H1 (cell line): ENCODE results near the gene SLC43A2. TPM values are rescaled to one million over a fixed set of nuclear protein-coding genes. Genes with fewer than 3 reads are reported as not detected.

Experiments used
- CTCF ChIA-PET: fragments of 300-600 bp; sonication (Branson Sonifier 250); formaldehyde crosslinking; loops from one replicate; lab custom pipeline; 2021; ENCODE audit not compliant: partially characterized antibody; lab: Charles Lee
- POLR2A ChIA-PET: fragments of 300-600 bp; sonication (Branson Sonifier 250); formaldehyde crosslinking; loops from one replicate; lab custom pipeline; 2021; ENCODE audit warnings: inconsistent platforms; ENCODE audit not compliant: partially characterized antibody; lab: Charles Lee
- DNase-seq, 2 experiments: peaks; one replicate each; pipeline versions ENCODE4 v3.0.0 to v3.0.0-alpha.2; 2010 to 2022; ENCODE audit warnings: low spot score in 2 of 2, low read depth in 1 of 2, mixed read lengths in 1 of 2
- FAIRE-seq: peaks from 2 replicates; lab custom pipeline; 2011; peaks lifted over from hg19 to GRCh38; lab: Jason Lieb, UNC
- H2AFZ ChIP-seq: 2 replicates; pipeline ENCODE4 v1.8.1; 2012; ENCODE audit warnings: low read length, inconsistent platforms
- H2AK5ac ChIP-seq: 2 replicates; pipeline ENCODE4 v1.6.1; 2013; ENCODE audit warnings: low read depth, low read length
- H2BK120ac ChIP-seq: replicated peaks from 2 replicates; pipeline ENCODE3; 2013; ENCODE audit warnings: low read depth, low read length, inconsistent platforms
- H2BK12ac ChIP-seq: 2 replicates; pipeline ENCODE4 v1.6.1; 2013; ENCODE audit warnings: low read depth, low read length
- H2BK15ac ChIP-seq: 2 replicates; pipeline ENCODE4 v1.6.1; 2013; ENCODE audit warnings: low read length
- H2BK20ac ChIP-seq: 2 replicates; pipeline ENCODE4 v1.6.1; 2013; ENCODE audit warnings: low read length
- H2BK5ac ChIP-seq: 2 replicates; pipeline ENCODE4 v1.6.1; 2013; ENCODE audit warnings: low read depth, low read length
- H3K14ac ChIP-seq: 2 replicates; pipeline ENCODE4 v1.6.1; 2013; ENCODE audit warnings: inconsistent platforms; ENCODE audit not compliant: insufficient read length
- H3K18ac ChIP-seq: 2 replicates; pipeline ENCODE4 v1.6.1; 2013; ENCODE audit warnings: low read length; ENCODE audit errors: extremely low read depth
- H3K23ac ChIP-seq: 2 replicates; pipeline ENCODE4 v1.6.1; 2013; ENCODE audit warnings: inconsistent platforms; ENCODE audit not compliant: insufficient read length
- H3K23me2 ChIP-seq: 2 replicates; pipeline ENCODE4 v1.6.1; 2013; ENCODE audit warnings: low read depth, low read length
- H3K27ac ChIP-seq: 2 replicates; pipeline ENCODE4 v1.6.1; 2011; ENCODE audit warnings: low read depth, low read length, inconsistent platforms
- H3K27me3 ChIP-seq, 4 experiments: replicated peaks in 1 of 4; 1 replicate in 1 of 4; 2 replicates in 3 of 4; pipeline versions ENCODE4 v1.6.1 to v1.8.1; 2011 to 2013; ENCODE audit warnings: low read length in 3 of 4, mild to moderate bottlenecking in 3 of 4, inconsistent platforms in 2 of 4, mixed read lengths in 2 of 4, moderate library complexity in 1 of 4; ENCODE audit not compliant: control insufficient read depth in 3 of 4, insufficient read depth in 3 of 4; ENCODE audit errors: extremely low read depth in 1 of 4
- H3K36me3 ChIP-seq, 4 experiments: 2 replicates each; pipeline versions ENCODE4 v1.6.1 to v1.8.1; 2011 to 2013; ENCODE audit warnings: mild to moderate bottlenecking in 4 of 4, low read length in 3 of 4, moderate library complexity in 2 of 4, control low read depth in 1 of 4, inconsistent platforms in 1 of 4; ENCODE audit not compliant: insufficient read depth in 4 of 4, control insufficient read depth in 2 of 4
- H3K4ac ChIP-seq: replicated peaks from 2 replicates; pipeline ENCODE3; 2013; ENCODE audit warnings: low read length, low read depth, mixed read lengths, inconsistent platforms; ENCODE audit not compliant: insufficient read length
- H3K4me1 ChIP-seq, 4 experiments: replicated peaks in 1 of 4; 1 replicate in 1 of 4; 2 replicates in 3 of 4; pipeline versions ENCODE4 v1.6.1 to v1.8.1; 2011 to 2013; ENCODE audit warnings: low read length in 3 of 4, inconsistent platforms in 2 of 4, mixed read lengths in 1 of 4; ENCODE audit not compliant: insufficient read depth in 4 of 4, control insufficient read depth in 3 of 4
- H3K4me2 ChIP-seq, 2 experiments: 2 replicates each; pipeline versions ENCODE4 v1.6.1 to v1.8.1; 2011 to 2013; ENCODE audit warnings: low read depth in 2 of 2, low read length in 2 of 2, control low read depth in 1 of 2, inconsistent platforms in 1 of 2, mild to moderate bottlenecking in 1 of 2; ENCODE audit not compliant: insufficient read depth in 1 of 2
- H3K4me3 ChIP-seq, 4 experiments: fragments of 200-600, 300-600 bp in 1 of 4; sonication (generic), shearing (Covaris generic), sonication (Bioruptor Twin) in 1 of 4; 2 replicates each; pipeline versions ENCODE4 v1.5.1 to v1.8.1; 2011 to 2016; ENCODE audit warnings: low read length in 4 of 4, low read depth in 3 of 4, control low read depth in 2 of 4, inconsistent platforms in 2 of 4, mild to moderate bottlenecking in 2 of 4, mixed read lengths in 1 of 4, moderate library complexity in 1 of 4; ENCODE audit not compliant: insufficient read depth in 2 of 4; ENCODE audit errors: extremely low read depth in 1 of 4
- H3K56ac ChIP-seq: replicated peaks from 2 replicates; pipeline ENCODE3; 2013; ENCODE audit warnings: low read depth, mild to moderate bottlenecking, mixed read lengths, low read length, inconsistent platforms; ENCODE audit not compliant: insufficient read length
- H3K79me1 ChIP-seq: 2 replicates; pipeline ENCODE4 v1.6.1; 2013; ENCODE audit warnings: low read depth, low read length, control low read depth
- H3K79me2 ChIP-seq, 2 experiments: 2 replicates each; pipeline versions ENCODE4 v1.6.1 to v1.8.1; 2012 to 2013; ENCODE audit warnings: low read length in 2 of 2, mild to moderate bottlenecking in 2 of 2, inconsistent platforms in 1 of 2; ENCODE audit not compliant: insufficient read depth in 2 of 2, control insufficient read depth in 1 of 2
- H3K9ac ChIP-seq, 4 experiments: replicated peaks in 1 of 4; 1 replicate in 1 of 4; 2 replicates in 3 of 4; pipeline versions ENCODE4 v1.6.1 to v1.8.1; 2011 to 2013; ENCODE audit warnings: low read depth in 3 of 4, low read length in 3 of 4, control low read depth in 2 of 4, mild to moderate bottlenecking in 2 of 4, moderate library complexity in 2 of 4, inconsistent platforms in 1 of 4; ENCODE audit errors: extremely low read depth in 1 of 4
- H3K9me3 ChIP-seq, 2 experiments: 2 replicates each; pipeline versions ENCODE4 v1.6.1 to v1.8.1; 2012 to 2013; ENCODE audit warnings: mild to moderate bottlenecking in 2 of 2, moderate library complexity in 2 of 2, control low read depth in 1 of 2, inconsistent platforms in 1 of 2, low read depth in 1 of 2, low read length in 1 of 2, mixed read lengths in 1 of 2; ENCODE audit not compliant: insufficient read depth in 2 of 2
- H4K20me1 ChIP-seq, 2 experiments: replicated peaks in 1 of 2; 2 replicates each; pipeline versions ENCODE3 to v1.8.1; 2011 to 2013; ENCODE audit warnings: inconsistent platforms in 2 of 2, low read length in 2 of 2, mild to moderate bottlenecking in 1 of 2; ENCODE audit not compliant: insufficient read depth in 2 of 2, control insufficient read depth in 1 of 2
- H4K5ac ChIP-seq: 2 replicates; pipeline ENCODE4 v1.6.1; 2013; ENCODE audit warnings: low read length, low read depth, mixed read lengths, inconsistent platforms; ENCODE audit not compliant: insufficient read length
- H4K8ac ChIP-seq: 2 replicates; pipeline ENCODE4 v1.8.0; 2013; ENCODE audit warnings: mild to moderate bottlenecking, moderate library complexity, low read length, inconsistent platforms; ENCODE audit not compliant: insufficient read depth; ENCODE audit errors: extremely low read depth
- H4K91ac ChIP-seq: replicated peaks from 2 replicates; pipeline ENCODE3; 2013; ENCODE audit warnings: low read length, mixed read lengths, inconsistent platforms; ENCODE audit not compliant: insufficient read length
- CTCF ChIP-seq, 3 experiments: IDR thresholded peaks; 1 replicate in 2 of 3; 2 replicates in 1 of 3; pipeline versions ENCODE4 v1.5.1 to v1.6.1; 2011; ENCODE audit warnings: low read length in 3 of 3, mild to moderate bottlenecking in 3 of 3, inconsistent platforms in 2 of 3, low read depth in 1 of 3, moderate library complexity in 1 of 3; ENCODE audit not compliant: insufficient read depth in 1 of 3; ENCODE audit errors: control extremely low read depth in 1 of 3
- HDAC6 ChIP-seq: IDR thresholded peaks from one replicate; pipeline ENCODE4 v1.7.1; 2012; ENCODE audit warnings: low read depth, mild to moderate bottlenecking, inconsistent platforms, low read length, moderate library complexity
- SP1 ChIP-seq: IDR thresholded peaks from 2 replicates; pipeline ENCODE4 v1.6.1; 2011; ENCODE audit warnings: low read depth, low read length
- ZNF274 ChIP-seq: IDR thresholded peaks from 2 replicates; pipeline ENCODE4 v1.7.0; 2012; ENCODE audit warnings: low read length, borderline replicate concordance; ENCODE audit errors: extremely low read depth
- WGBS, 2 experiments: shearing (Covaris generic) in 1 of 2; methylation state at CpG; one replicate each; pipeline versions ENCODE4 v1.1.6 to v1.1.7; 2013 to 2015; ENCODE audit warnings: low lambda C conversion rate in 2 of 2, mixed read lengths in 2 of 2, inconsistent platforms in 1 of 2, low coverage in 1 of 2, missing lambda C conversion rate in 1 of 2; ENCODE audit not compliant: insufficient replicate concordance in 2 of 2, insufficient coverage in 1 of 2, insufficient read length in 1 of 2; ENCODE audit errors: extremely low coverage in 1 of 2, missing lambda C conversion rate in 1 of 2; 5-methylcytosine and 5-hydroxymethylcytosine counted together
- polyA plus RNA-seq, 7 experiments: library from polyadenylated mRNA; depleted of rRNA in 3 of 7; stranded (reverse) in 5 of 7; unstranded in 2 of 7; fragments of >200 nt in 5 of 7; fragments of 200-250 nt in 2 of 7; gene quantifications; 1 replicate in 5 of 7; 2 replicates in 1 of 7; 4 replicates in 1 of 7; pipeline versions ENCODE4 v1.2.1 to v1.2.3, GENCODE V29; 2011 to 2013; ENCODE audit warnings: missing spikeins in 2 of 7, mixed read lengths in 2 of 7
- total RNA-seq: library from RNA; stranded (reverse); fragmentation: NEBNext Ultra II Directional; extraction: Animal tissue kit (Norgen Biotek cat#: 25700); gene quantifications from 2 replicates; pipeline ENCODE4 v1.2.1, GENCODE V29; 2021

Gene SLC43A2
- total and polyA plus RNA-seq, 2 of the 8 experiments (the other 6 are each of a cell fraction or from before 2014, with no cell fraction given) = 6.6 to 10.5 TPM

- FAIRE-seq = no peak
- peak overlapping the region; percentile 43; the same call in 1 of the 2 replicates for H2BK12ac ChIP-seq
- CTCF ChIA-PET = interaction anchor here (1.2 to 1.6 kb wide), 3 partner anchors 8 to 70 kb away, joined by 3 to 4 read pairs (median 4); no protein-coding TSS in a partner anchor
These were observed 15.4 kb upstream of the SLC43A2 start for GRCh38 chr17:1643999-1644492.

More at GRCh38 chr17:1643999-1644492, 15.4 kb upstream of the SLC43A2 start:
- H4K8ac ChIP-seq = 0 out of 2 replicates have a peak overlapping the region, but pooled peaks have one; percentile 40
- no peak overlapping the region for H3K14ac ChIP-seq
- H2BK5ac ChIP-seq = peak overlapping the region; percentile 61; the same call in 1 of the 2 replicates
- no peak for TF ChIP-seq CTCF (IDR thresholded peaks at IDR 0.05; ENCODE audit: control extremely low read depth in 1 of 3, insufficient read depth in 1 of 3, low read depth in 1 of 3, low read length in 3 of 3)
- TF ChIP-seq SP1 = no peak
- TF ChIP-seq HDAC6 = no peak
- no peak for TF ChIP-seq ZNF274
- H3K4me1 ChIP-seq = peaks cover 0 to 46% (median 27%) of the 10 kb centered on the region in 4 experiments; a peak in 6 of 7 replicates
- H3K9ac ChIP-seq = no peak overlapping the region
- H4K5ac ChIP-seq = no peak overlapping the region
- no peaks in the 10 kb centered on the region for H3K36me3 ChIP-seq
- H3K4me2 ChIP-seq = peak overlapping the region; percentile 31 to 73; a peak in 3 of 4 replicates
- no peaks in the 10 kb centered on the region for H3K79me1 ChIP-seq
- H4K91ac ChIP-seq = peak overlapping the region; percentile 17
- no peaks in the 10 kb centered on the region for H4K20me1 ChIP-seq
- no peak overlapping the region; the same call in 1 of the 2 replicates for H2BK20ac ChIP-seq
- H2BK15ac ChIP-seq = peak overlapping the region; percentile 19; the same call in 1 of the 2 replicates
- no peak overlapping the region for H3K23ac ChIP-seq
- POLR2A ChIA-PET = interaction anchor here (0.6 to 1.1 kb wide), 3 partner anchors 14 to 82 kb away, joined by 3 to 4 read pairs (median 3); partner anchors contain the start of gene PITPNA
- peaks cover 8% of the 10 kb centered on the region; the same call in 1 of the 2 replicates for H3K23me2 ChIP-seq
- no peaks in the 10 kb centered on the region for H3K79me2 ChIP-seq
- no peak overlapping the region for H2AFZ ChIP-seq
- peak overlapping the region; percentile 44; the same call in 1 of the 2 replicates for H3K18ac ChIP-seq
- H3K56ac ChIP-seq = no peak overlapping the region
- H3K27ac ChIP-seq = no peak overlapping the region
- H3K4me3 ChIP-seq = peak overlapping the region; percentile 15 to 63 (median 44); a peak in 6 of 8 replicates
- 77% methylated on average over 9 of the region's 13 CpGs; no CpG with 5 or more reads in 1 of the 2 experiments for WGBS, 2 experiments
- H3K27me3 ChIP-seq = peaks cover 0 to 19% (median 8%) of the 10 kb centered on the region in 4 experiments; a peak in 5 of 7 replicates
- no peak overlapping the region for H2AK5ac ChIP-seq
- no peak overlapping the region for H3K4ac ChIP-seq
- no peak overlapping the region for H2BK120ac ChIP-seq
- DNase-seq = no peak
- H3K9me3 ChIP-seq = no peaks in the 10 kb centered on the region
